ENCODE results near the gene OXTR. TPM values are rescaled to one million over a fixed set of nuclear protein-coding genes. Genes with fewer than 3 reads are reported as not detected.

OXTR gene
- total RNA-seq = 0.62 TPM

DNA sequence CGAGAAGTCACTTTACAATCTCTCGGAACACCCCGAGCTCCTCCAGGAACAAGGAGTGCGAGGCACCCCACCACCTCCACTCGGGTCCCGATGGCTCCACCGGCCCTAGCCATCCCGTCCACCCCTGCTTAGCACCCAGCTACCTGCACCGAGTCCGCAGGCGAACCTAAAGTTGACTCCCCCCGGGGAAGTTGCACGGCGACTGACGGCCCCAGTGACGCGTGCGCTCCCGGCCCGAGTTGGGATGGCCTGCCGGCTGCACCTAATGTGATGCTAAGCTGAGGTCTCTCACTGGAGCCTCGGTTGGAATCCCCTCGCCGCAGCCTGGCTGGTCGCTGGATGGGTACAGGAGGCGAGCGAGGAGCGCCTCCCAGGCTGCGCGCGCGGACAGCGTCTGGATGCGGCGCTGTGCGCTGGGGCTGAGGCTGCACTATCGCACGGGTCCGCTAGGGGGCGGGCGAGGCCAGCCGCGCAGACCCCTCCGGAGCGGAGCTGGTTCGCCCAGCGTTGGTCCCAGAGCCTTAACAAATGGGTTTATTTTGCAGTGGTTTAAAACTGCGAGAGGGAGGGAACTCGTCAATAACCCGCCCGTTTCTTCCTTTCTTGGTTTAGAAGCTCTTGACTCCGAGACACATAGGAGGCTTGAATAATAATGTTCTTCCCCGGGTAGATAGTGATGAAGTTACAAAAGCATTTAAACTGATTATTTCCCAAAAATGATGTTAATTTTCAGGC, at the start of gene OXTR:
TSS of gene OXTR (minus strand) at position 526 of the 735 bp plus-strand sequence. CDS start 1,426 bp downstream, outside the sequence.
- DNase-seq = peak; percentile 85

DNA sequence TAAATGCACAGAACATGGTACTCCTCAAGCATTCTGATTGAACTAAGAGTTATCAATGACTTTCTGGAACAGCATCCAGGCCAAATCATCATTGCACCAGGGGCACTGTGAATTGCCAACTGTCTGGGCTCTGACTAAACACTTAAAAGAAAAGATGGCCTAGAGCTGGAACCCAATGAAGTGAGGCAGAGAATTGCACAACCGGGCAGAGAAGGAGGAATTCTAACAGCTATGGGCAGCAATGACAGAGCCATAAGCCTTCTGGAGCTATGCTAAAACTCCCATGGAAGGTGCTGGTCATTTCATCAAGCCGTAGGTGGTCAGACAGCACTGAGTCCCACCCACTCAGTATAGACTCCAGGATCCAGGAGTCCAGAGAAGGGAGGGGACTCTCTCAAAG, 48.1 kb upstream of the OXTR start:
- no peak for DNase-seq

DNA sequence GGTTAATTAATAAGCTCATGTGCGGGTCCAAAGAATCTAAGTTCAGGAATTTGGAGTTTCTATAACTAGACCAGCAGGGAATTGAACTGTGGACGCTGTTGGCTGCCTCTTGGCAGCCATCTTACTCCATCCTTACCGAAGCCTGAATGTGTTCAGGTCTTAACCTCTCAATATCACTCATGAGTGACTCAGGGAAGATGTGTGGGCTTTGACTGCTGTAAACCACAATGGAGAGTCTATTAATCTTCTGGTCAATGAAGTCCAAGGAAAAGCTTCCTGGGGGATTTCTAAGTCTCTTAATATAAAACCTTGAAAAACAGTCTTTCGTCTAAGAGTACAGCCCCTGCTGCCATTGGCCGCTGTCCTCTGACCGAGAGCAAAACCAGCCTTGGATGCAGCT, 46.7 kb upstream of the OXTR start:
- no peak for DNase-seq

DNA sequence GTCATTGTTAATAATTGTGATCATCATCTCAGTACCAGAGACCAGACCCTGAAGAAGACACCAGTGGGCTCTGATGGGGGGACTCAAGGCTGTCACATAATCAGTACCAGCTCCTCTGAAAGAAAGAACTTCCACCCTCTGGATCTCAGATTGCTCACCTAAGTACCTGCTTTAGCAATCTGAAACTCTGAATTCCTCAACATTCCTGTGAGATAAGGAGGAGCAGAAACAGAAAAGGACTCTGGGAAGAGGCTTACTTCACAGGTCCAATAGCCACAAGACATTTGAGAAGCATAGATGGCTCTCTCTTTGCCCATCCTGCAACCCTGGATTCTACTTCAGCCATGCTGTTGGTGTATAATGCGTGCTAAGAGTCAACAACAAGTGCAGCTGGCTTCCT, 44.0 kb upstream of the OXTR start:
- DNase-seq = no peak

DNA sequence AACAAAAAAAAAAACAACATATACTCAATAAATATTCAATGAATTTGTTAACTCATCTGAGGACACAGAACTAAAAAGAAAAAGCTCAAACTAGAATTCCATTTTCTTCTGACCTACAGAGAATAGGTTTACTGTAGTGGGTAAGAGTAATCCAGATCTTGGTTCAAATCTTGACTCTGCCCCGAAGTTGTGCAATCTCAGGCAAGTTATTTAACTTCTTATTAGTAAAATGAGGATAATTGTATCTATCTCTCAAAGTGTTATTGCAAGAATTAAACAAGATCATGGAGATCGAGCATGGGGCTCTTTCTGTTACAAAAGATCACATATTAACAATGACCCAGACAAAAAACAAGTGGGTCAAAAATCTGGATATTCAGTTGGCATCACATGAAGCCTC, 41.1 kb upstream of the OXTR start:
- no peak for DNase-seq

DNA sequence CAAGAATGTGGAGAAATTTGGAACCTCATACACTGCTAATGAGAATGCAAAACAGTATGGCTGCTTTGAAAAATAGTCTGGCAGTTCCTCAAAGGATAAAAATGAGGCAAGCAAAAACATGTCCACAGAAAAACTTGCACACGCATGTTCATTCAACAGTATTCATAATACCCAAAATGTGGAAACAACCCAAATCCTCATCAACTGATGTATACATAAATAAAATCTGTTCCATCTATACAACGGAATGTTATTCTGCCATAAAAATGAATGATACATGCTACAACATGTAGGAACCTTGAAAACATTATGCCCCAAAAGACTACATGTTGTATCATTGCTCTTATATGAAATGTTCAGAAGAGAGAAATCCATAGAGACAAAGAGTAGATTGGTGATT, 36.4 kb upstream of the OXTR start:
- no peak for DNase-seq

DNA sequence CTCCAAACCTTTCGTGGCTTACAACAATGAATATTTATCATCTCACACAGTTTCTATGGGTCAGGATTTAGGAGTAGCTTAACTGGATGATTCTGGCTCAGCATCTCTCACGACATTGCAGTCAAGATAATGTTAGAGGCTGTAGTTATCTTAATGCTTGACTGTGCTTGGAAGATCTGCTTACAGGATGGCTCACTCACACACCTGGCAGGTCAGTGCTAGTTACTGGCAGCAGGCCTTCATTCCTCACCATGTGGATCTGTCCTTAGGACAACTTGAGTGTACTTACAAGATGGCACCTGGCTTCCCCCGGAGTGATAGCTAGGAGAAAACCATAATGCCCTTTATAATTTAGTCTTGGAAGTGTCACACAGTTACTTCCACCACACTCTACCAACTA, 32.8 kb upstream of the OXTR start:
- no peak for DNase-seq

DNA sequence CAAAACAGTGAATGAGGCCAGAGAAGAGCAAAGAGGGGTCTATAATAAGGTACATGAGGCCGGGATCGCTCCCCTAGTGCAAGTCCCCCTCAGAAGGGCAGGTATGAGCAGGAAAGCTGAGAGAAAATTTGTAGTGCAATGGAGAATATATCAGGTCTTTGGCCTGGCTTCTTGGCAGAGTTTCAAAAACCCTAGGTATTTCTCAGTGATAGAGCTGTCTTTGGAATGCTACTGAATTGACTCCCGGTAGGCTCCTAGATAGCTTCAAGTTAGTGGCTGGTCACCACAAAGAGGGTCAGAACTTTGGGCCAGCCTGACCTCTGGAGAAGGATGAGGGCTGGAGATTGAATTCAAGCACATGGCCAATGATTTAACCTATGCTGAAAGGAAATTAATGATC, 30.6 kb upstream of the OXTR start:
- DNase-seq = no peak

DNA sequence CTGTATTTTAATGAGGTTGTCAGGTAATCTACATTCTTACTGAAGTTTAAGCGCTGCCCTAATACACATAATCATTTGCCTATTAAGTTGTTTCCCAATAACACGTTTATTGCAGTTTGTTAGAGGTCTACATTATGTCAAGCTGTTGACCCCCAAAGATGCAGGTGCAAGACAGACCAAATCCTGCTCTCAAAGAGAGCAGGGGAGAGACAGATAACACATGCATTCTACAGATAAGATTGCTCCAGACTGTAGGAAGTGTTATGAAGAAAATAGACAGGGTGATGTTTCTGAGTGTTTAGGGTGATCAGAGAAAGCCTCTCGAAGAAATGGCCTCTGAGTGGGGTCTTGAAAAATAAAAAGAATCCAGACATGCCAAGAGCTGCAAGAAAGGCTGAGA, 24.8 kb upstream of the OXTR start:
- DNase-seq = no peak

DNA sequence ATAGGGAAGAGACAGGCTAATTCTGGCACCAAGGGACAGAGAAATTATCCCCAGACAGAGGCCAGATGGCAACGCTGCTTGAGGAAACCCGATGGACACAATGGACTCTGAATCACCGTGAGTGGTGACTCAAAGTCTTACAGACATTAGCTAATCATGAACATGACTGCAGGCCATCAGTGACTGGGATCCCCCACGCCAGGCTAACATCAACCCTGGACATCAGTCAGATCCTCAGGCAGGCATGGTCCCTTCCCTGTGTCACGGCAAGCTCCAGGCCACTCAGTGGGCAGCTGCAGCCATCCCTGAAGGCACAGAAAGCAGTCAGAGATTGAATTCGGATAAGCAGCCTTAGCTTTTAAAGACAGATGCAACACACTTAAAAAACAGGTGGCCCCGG, 23.8 kb upstream of the OXTR start:
- DNase-seq = no peak

DNA sequence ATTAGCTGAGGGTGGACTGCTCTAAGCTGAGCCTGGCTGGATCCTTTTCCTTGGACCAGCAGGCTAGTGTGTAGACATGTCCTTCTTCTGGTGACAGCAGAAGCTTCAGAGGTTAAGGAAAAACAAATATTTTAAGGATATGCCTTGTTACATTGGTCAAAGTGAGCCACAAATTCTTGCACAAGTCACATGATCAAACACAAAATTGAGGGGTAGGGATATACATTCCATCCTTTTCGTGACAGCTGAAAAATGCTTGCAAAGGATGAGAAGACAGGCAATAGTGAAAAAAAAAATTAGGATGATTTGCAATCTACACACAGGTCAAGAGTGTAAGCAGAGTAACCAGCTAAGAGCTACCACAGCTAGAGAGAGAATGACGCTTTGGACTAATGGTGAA, 21.1 kb upstream of the OXTR start:
- DNase-seq = no peak

DNA sequence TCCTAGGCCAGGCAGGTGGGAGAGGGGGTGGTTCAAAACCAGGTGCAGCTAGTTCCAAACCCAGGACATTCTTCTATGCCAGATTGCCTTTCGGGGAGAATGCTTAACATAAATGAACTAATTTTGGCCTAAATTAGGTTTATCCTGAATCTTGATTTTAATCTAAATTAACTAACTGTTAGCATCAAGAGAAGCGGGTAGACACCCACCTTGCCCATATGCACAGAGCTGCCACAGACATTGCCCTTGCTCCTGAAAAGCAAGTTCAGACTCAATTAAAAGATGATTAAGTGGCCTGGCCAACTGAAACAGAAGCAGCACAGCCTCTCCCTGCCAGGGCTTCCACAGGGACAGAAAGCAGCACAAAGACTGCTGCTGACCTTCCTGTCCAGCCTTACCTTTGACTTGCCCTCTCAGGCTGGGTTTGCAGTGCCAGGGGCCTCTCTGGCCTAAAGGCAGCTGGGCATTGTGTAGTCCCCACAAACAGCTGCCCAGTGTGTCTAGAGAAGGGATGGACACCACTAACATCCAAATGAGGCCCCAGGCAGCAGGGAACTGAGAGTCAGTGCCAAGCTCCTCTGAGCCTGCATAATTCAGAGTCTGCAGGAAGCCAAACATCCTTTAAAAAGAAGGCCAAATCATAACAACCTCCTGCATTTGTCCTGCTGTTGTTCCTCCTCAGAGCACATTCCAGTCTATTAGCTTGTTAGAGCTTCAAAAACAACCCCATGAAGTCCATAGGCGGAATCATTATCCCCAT, 15.4 kb upstream of the OXTR start:
- DNase-seq = no peak

DNA sequence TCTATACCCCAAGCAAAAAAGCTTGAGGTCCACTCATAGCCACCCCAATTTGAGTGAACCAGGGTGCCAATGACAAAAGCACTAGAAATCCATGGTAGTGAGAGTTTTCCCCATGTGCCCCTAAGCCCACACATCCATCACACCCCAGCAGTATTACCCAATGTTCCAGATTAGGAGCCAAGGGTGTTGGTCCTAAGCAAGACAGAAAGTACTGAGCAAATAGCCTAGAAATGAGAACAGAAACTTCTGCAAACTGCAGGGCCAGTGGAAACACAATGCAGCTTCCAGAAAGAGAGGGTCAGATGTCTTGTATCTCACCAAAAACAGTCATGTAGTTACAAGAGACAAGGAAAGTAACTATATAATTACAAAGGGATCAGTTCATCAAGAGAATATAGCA, 10.9 kb upstream of the OXTR start:
- no peak for DNase-seq

DNA sequence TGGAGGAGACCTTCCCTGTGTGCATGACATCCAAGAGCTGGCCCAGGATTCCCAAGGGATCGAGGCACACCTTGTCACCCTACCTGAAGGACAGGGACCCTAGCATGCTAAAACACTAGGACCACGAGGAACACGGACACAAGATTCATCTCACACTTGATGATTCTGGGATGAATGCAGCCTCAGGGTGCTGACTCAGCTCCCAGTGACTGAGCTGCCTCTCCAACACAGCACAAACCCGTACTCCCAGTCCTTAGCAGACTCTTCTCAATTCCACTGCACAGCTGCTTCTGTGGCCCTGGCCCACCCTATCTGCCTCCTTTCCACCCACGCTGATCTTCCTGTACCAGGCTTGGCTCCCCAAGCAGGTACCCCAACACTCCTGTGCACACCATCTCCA, 9.1 kb upstream of the OXTR start:
- DNase-seq = no peak

DNA sequence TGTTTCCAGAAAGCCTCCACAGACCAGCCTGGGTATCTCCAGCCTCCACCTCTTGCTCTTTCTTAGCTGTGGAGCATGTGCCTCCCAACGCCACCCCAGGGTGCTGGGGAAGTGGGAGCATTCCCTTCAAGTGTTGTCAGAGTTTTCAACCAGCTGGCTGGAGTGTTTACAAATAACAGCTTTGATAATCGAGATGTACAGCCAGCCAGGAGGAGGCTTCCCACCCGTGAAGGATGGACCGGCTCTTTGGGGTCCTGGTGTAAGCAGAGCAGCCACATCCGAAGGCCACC, 8.5 kb upstream of the OXTR start:
- no peak for DNase-seq

DNA sequence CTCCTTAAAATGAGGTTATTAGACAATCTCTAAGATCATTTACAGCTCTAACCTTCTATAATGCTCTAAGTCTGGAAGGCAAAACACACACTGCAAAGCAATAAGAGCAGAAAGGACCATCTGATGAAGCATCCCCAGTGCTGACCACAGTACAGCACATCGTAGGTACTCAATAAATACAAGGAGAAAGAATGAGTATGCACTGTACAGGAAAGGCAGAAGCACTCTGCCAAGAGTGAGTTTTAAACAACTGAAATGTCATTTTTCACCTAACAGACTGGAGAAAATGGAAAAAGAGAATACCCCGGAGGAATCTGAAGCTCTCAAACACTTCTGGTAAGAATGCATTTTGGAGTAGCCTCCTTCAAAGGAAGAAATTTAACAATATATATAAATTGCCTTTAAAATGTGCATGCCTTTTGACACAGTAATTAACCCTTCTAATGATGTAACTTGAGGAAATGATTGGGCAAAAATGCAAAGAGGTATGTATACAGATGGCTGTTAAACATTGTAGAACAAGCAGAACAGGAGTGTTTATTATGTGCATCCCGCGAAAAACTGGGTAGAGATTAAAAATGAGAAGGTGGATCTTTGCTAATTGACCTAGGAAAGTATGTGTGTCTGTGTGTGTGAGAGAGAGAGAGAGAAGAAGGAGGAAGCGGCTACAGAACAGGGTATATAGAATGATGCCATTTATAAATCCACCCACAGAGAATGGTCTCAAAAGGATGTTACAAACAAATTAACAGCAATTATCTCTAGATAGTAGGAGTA, 8.0 kb upstream of the OXTR start:
- no peak for DNase-seq

DNA sequence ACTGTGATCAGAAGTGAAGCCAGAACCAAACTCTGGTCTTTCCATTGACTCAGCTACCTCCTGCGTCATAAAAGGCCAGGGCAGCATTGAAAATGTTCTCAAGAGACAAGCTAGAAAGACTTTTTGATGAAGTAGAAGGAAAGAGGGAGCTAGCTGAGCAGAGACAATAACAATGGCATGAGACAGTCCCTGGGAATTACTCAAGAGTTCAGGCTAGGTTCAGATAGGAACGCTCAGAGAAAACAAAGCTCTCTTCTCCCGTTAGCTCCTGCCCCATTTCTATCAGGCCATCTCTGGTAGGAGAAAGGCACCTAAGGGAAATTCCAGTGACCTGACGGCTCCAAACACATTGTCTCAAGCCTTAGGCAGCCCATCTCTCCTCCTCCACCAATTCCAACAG, 7.0 kb upstream of the OXTR start:
- no peak for DNase-seq

DNA sequence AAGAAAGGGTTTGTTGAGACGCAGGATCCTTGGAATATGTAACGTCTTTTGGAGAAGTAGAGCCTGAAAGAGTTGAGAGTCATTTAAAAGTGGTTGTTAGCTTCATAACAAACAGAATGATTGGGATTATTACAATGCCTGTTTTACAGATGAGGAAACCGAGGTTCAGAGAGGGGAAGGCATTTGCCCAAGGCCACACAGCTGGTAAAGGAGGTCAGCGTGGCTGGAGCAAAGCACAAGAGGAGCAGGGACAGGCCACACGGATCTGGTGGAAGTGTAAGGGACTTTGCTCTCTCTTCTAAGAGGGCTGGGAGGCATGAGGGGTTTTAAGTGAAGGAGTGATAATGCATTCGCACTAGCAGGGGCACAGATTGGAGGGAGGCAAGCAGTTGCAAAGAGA, 6.2 kb upstream of the OXTR start:
- DNase-seq = no peak

DNA sequence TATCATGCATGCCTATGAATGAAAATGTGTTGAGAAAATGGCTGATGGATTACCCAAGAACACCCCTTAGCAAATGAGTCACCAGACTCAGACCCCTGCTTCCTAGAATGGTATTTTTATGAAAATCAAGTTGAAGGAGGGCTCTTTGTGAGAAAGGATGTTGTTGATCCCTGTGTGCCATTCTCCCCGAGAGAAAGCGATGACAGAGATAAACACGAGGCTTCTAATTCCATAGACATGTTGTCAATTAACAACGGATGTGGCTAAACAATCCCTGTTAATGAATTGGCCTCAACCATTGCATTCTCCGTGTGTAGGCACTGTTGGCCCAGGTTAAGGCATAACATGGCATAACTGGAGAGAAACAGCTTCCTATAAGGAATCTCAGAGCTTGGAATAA, 5.8 kb upstream of the OXTR start:
- no peak for DNase-seq

DNA sequence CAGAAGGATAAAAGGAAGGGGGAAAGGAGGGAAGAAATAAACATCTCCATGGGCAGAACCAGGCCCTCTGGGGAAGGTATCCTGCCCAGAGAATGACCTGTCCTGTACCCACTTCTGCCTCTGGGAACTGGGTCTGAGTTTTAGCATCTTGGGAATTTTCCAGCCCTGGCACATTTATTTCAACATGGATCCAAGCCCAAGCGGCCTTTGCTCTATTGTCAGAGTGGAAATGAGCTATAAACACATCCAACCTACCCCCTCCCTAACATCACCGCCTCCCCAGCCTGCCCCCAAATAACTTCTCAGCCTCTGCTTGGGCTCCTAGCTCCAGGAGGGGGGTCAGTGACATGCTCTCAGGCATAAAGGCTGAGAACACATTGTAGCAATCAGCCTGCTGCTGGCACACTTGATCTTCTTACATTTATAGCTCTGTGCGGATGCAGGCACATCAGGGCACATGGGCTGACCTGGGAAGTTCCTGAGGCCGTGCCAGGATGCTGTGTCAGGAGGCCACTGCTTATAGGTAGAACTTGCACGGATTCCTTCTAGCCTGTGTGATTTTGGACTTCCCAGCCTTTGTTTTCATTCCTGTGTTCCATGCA, 4.6 kb upstream of the OXTR start:
- no peak for DNase-seq

DNA sequence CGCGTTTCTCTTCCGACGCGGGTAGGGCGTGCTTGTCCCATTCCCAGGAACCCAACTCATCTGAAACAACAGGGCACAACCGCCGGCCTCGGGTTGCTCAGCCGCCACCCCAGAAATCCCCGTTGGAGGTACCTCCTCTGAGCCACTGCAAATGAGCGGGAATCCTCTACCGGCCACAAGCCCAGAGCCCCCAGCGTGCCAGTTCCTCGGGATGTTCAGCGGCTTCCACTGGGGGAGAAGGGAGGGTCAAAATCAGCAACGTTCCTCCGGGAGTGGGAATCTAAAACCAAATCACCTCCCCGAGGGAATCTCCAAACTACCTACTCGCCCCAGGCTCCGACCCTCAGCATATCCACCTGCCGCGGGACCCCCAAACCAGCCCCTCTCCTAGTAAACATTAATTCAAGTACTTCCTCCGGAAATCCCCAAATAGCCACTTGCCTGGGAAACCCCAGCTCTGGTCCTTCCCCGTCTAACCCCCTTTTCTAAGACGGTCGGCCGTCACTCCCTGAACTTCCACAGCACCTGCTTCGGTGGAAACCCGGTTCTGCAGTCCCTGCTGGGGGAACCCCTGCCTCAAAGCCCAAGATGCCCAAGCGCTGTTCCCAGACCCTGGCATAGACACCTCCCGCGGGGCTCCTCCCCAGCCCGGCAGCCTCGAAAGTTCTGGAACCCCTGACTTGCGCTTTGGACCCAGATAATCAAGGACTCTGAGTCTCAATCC, 887 bp downstream of the OXTR start:
- DNase-seq = no peak

DNA sequence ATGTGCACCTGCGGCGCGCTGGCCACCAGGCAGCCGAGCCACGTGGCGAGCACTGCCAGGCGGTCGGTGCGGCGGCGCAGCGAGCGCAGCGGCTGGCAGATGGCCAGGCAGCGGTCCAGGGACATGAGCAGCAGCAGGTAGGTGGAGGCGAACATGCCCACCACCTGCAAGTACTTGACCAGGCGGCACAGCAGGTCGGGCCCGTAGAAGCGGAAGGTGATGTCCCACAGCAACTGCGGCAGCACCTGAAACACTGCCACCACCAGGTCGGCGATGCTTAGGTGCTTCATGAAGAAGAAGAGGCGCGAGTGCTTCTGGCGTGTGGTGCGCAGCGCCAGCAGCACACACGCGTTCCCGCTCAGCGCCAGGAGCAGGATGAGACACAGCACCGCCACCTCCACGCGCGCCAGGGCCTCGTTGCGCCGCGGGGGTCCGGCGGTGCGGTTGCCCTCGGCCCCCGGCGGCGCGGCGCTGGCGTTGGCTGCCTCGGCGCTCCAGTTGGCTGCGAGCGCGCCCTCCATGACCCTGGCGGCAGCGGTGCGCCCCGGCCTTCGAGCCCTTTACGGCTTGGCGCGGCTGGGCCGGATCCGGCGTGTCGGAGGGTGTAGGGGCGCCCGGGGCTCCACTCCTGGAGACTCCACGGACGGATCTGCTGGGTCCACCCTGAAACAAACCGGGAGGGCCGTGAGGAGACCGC, 1.6 kb downstream of the OXTR start:
- DNase-seq = peak; percentile 38

Data from tongue (tissue), 2 donors.